ENCODE results near the gene USP3. TPM values are rescaled to one million over a fixed set of nuclear protein-coding genes. Genes with fewer than 3 reads are reported as not detected.

The USP3 gene
- total and polyA plus RNA-seq, 2 of the 13 experiments (the other 11 are each of a cell fraction or from before 2014, with no cell fraction given) = 14.3 to 61.2 TPM

GRCh38 chr15:63473749-63473998, 30.7 kb upstream of the USP3 start:
- H3K9ac ChIP-seq (ENCODE audit: insufficient read depth, low read depth, low read length) = peak overlapping the region; percentile 72
- peak overlapping the region; percentile 82 for H3K4me2 ChIP-seq (ENCODE audit: low read depth, low read length)
- no peaks in the 10 kb centered on the region for H3K36me3 ChIP-seq (replicated peaks in 1 of 2; ENCODE audit: control insufficient read depth in 1 of 2, insufficient read depth in 2 of 2, low read length in 2 of 2)
- H3K79me2 ChIP-seq (ENCODE audit: insufficient read depth, low read length) = no peaks in the 10 kb centered on the region
- ChIA-PET POLR2A (interaction anchor here (1.0 to 5.0 kb wide), 6 partner anchors 10 to 126 kb away, joined by 3 to 82 read pairs (median 5); partner anchors contain the start of gene USP3), CTCF (ENCODE audit: low intra/inter-chr PET ratio, low total read pairs) (no interaction called here)
- no peaks in the 10 kb centered on the region for H3K9me3 ChIP-seq (ENCODE audit: low read length)
- FAIRE-seq = no peak
- no peaks in the 10 kb centered on the region for H4K20me1 ChIP-seq (ENCODE audit: insufficient read depth, low read length)
- in situ Hi-C loops (cut with HindIII; ENCODE audit: extremely low pct_ligation_motif_present, low pct_unique_long_range_greater_than_20kb) (no loop called here), intact Hi-C loops (cut with micrococcal nuclease; ENCODE audit: unreplicated experiment) (no loop called here)
- no peak overlapping the region for H2AFZ ChIP-seq (ENCODE audit: low read length)
- peaks cover 72% of the 10 kb centered on the region for H3K4me1 ChIP-seq (ENCODE audit: insufficient read depth, low read length)
- 0% methylated on average over 1 of the region's 1 CpG for WGBS (ENCODE audit: low lambda C conversion rate)
- H3K27ac ChIP-seq (ENCODE audit: extremely low read length, insufficient read depth, low read length) = peak overlapping the region; percentile 90
- BruUV-seq (replicated peaks) = no TSS peak
- no peaks in the 10 kb centered on the region for H3K27me3 ChIP-seq (ENCODE audit: control insufficient read depth in 1 of 2, insufficient read depth in 2 of 2, low read length in 2 of 2)
- no peak for ATAC-seq
- H3K4me3 ChIP-seq (replicated peaks in 1 of 3; ENCODE audit: insufficient read depth in 1 of 3, low read depth in 2 of 3, low read length in 3 of 3) = peak overlapping the region; percentile 28 to 52 (median 32)
- no peak for DNase-seq (ENCODE audit: low spot score)
- TF ChIP-seq CCAR2 (optimal IDR thresholded peaks at IDR 0.05; ENCODE audit: low read depth, low read length) (peak; percentile 1), CBFB (CRISPR knock-in tag; IDR thresholded peaks at IDR 0.05) (no peak), ZNF883 (CRISPR knock-in tag; IDR thresholded peaks at IDR 0.05; ENCODE audit: not compliant biosample characterization) (no peak), JARID2 (CRISPR knock-in tag; IDR thresholded peaks at IDR 0.05; ENCODE audit: insufficient replicate concordance) (peak; percentile 5), HNRNPL (IDR thresholded peaks at IDR 0.05; ENCODE audit: low read depth, low read length) (0 out of 2 replicates have a peak, but pooled peaks have one; percentile 41), ZNF792 (CRISPR knock-in tag; IDR thresholded peaks at IDR 0.05) (no peak), FUBP1 (CRISPR knock-in tag; IDR thresholded peaks at IDR 0.05; ENCODE audit: borderline replicate concordance) (no peak), PHF8 (CRISPR knock-in tag; IDR thresholded peaks at IDR 0.05) (no peak), NFYB (CRISPR knock-in tag; IDR thresholded peaks at IDR 0.05) (no peak), RNF219 (CRISPR knock-in tag; IDR thresholded peaks at IDR 0.05) (no peak), NCOA2 (CRISPR knock-in tag; IDR thresholded peaks at IDR 0.05) (no peak), ZNF563 (CRISPR knock-in tag; IDR thresholded peaks at IDR 0.05) (no peak), ZBTB39 (CRISPR knock-in tag; IDR thresholded peaks at IDR 0.05) (no peak), RFX3 (CRISPR knock-in tag; IDR thresholded peaks at IDR 0.05) (no peak), ZNF501 (CRISPR knock-in tag; IDR thresholded peaks at IDR 0.05) (0 out of 2 replicates have a peak, but pooled peaks have one; percentile 30), MEIS2 (CRISPR knock-in tag; IDR thresholded peaks at IDR 0.05) (no peak), ZNF276 (CRISPR knock-in tag; IDR thresholded peaks at IDR 0.05; ENCODE audit: low read depth) (0 out of 2 replicates have a peak, but pooled peaks have one; percentile 39), ZNF337 (CRISPR knock-in tag; IDR thresholded peaks at IDR 0.05; ENCODE audit: borderline replicate concordance, low read depth) (no peak), ZFP62 (CRISPR knock-in tag; IDR thresholded peaks at IDR 0.05) (no peak)

All from HepG2 (cell line).